Fibroblast of the conjunctiva (primary cell): ENCODE data around the gene TIGD6.

ENCODE experiments used
- DNase-seq: peaks from one replicate; pipeline ENCODE4 v3.0.0-alpha.2; 2010; ENCODE audit warnings: low read depth

TIGD6 gene

GRCh38 chr5:150016537-150016936, 16.1 kb upstream of the TIGD6 start:
- no peak for DNase-seq

- no peak for DNase-seq
These were observed 15.0 kb upstream of the TIGD6 start for GRCh38 chr5:150015415-150015814.

GRCh38 chr5:150014456-150014855, 14.0 kb upstream of the TIGD6 start:
- no peak for DNase-seq

GRCh38 chr5:150013931-150014330, 13.5 kb upstream of the TIGD6 start:
- DNase-seq, result no peak

GRCh38 chr5:150009671-150010387, 9.4 kb upstream of the TIGD6 start:
- no peak for DNase-seq

- DNase-seq, result no peak
These were observed 6.6 kb upstream of the TIGD6 start for GRCh38 chr5:150007050-150007449.

GRCh38 chr5:150006318-150006717, 5.9 kb upstream of the TIGD6 start:
- DNase-seq, result no peak

GRCh38 chr5:150001660-150002486, 1.4 kb upstream of the TIGD6 start:
- DNase-seq, result peak; percentile 51

GRCh38 chr5:150000990-150001659, 671 bp upstream of the TIGD6 start:
- DNase-seq, result no peak

GRCh38 chr5:149999866-150000255, 593 bp downstream of the TIGD6 start:
- no peak for DNase-seq

- DNase-seq, result no peak
These were observed 1.1 kb downstream of the TIGD6 start for GRCh38 chr5:149999359-149999758.

GRCh38 chr5:149998281-149998680, 2.2 kb downstream of the TIGD6 start:
- no peak for DNase-seq

GRCh38 chr5:149996205-149996890, 4.1 kb downstream of the TIGD6 start:
- DNase-seq, result no peak

- DNase-seq, result no peak
These were observed 4.9 kb downstream of the TIGD6 start for GRCh38 chr5:149995385-149996204.

GRCh38 chr5:149993471-149993870, 7.0 kb downstream of the TIGD6 start:
- DNase-seq, result no peak

GRCh38 chr5:149990518-149991376, 9.7 kb downstream of the TIGD6 start:
- peak; percentile 68 for DNase-seq

GRCh38 chr5:149988126-149988525, 12.3 kb downstream of the TIGD6 start:
- DNase-seq, result no peak

- DNase-seq, result no peak
These were observed 17.9 kb downstream of the TIGD6 start for GRCh38 chr5:149982505-149982904.

- DNase-seq, result no peak
These were observed 19.2 kb downstream of the TIGD6 start for GRCh38 chr5:149981206-149981605.

GRCh38 chr5:149979896-149980295, 20.6 kb downstream of the TIGD6 start:
- no peak for DNase-seq
